HepG2 (cell line): ENCODE measurements around the gene KIF6.

Experiments used
- CTCF ChIP-seq: sonication (generic); formaldehyde crosslinking; IDR thresholded peaks from 2 replicates; pipeline ENCODE4 v1.5.0; 2020; ENCODE audit warnings: mild to moderate bottlenecking, missing genetic modification reagents, moderate library complexity
- DZIP1 ChIP-seq: sonication (generic); formaldehyde crosslinking; IDR thresholded peaks from 2 replicates; pipeline ENCODE4 v1.5.0; 2020; ENCODE audit warnings: mild to moderate bottlenecking, missing genetic modification reagents
- POLR2A ChIP-seq, 2 experiments: IDR thresholded peaks; 2 replicates each; pipeline ENCODE4 v1.6.1; 2011; ENCODE audit warnings: low read depth in 2 of 2, low read length in 2 of 2, mild to moderate bottlenecking in 1 of 2, moderate library complexity in 1 of 2; ENCODE audit not compliant: insufficient read depth in 1 of 2
- REST ChIP-seq, 2 experiments: IDR thresholded peaks; 2 replicates each; pipeline ENCODE4 v1.6.1; 2011 to 2012; ENCODE audit warnings: low read length in 2 of 2, borderline replicate concordance in 1 of 2, low read depth in 1 of 2, mild to moderate bottlenecking in 1 of 2, moderate library complexity in 1 of 2
- STAT5B ChIP-seq: sonication (generic); formaldehyde crosslinking; IDR thresholded peaks from 2 replicates; pipeline ENCODE4 v1.4.0; 2020; ENCODE audit warnings: missing genetic modification reagents
- UBTF ChIP-seq: sonication (generic); formaldehyde crosslinking; IDR thresholded peaks from 2 replicates; pipeline ENCODE4 v1.4.0; 2020; ENCODE audit warnings: mild to moderate bottlenecking, missing genetic modification reagents
- ZNF331 ChIP-seq: sonication (generic); formaldehyde crosslinking; IDR thresholded peaks from 2 replicates; pipeline ENCODE4 v1.4.0; 2020; ENCODE audit warnings: missing genetic modification reagents
- ZNF749 ChIP-seq: sonication (generic); formaldehyde crosslinking; IDR thresholded peaks from 2 replicates; pipeline ENCODE4 v1.8.0; 2022; ENCODE audit warnings: mild to moderate bottlenecking, missing genetic modification reagents, moderate library complexity, borderline replicate concordance
- ZNF790 ChIP-seq: sonication (generic); formaldehyde crosslinking; IDR thresholded peaks from 2 replicates; pipeline ENCODE4 v1.8.0; 2022; ENCODE audit warnings: missing genetic modification reagents, mild to moderate bottlenecking, borderline replicate concordance

- TF ChIP-seq ZNF790 (CRISPR knock-in tag) (no peak), CTCF (no peak), REST (IDR thresholded peaks at IDR 0.05; ENCODE audit: borderline replicate concordance in 1 of 2, low read depth in 1 of 2, low read length in 2 of 2) (no peak), DZIP1 (no peak), ZNF749 (CRISPR knock-in tag) (no peak), ZNF331 (CRISPR knock-in tag) (no peak), UBTF (CRISPR knock-in tag) (no peak), POLR2A (IDR thresholded peaks at IDR 0.05; ENCODE audit: insufficient read depth in 1 of 2, low read depth in 2 of 2, low read length in 2 of 2) (no peak), STAT5B (CRISPR knock-in tag) (no peak)
These were observed 376.5 kb downstream of the KIF6 start for GRCh38 chr6:39348740-39349139.
